Keratinocyte (primary cell): ENCODE data around the gene MPPED1.

Source experiments
- EZH2 ChIP-seq: IDR thresholded peaks from one replicate; pipeline ENCODE4 v1.6.1; 2012; ENCODE audit warnings: inconsistent platforms, mild to moderate bottlenecking, low read length, moderate library complexity
- TF ChIP-seq, protein P1 (sequence below), 3 experiments: IDR thresholded peaks in 1 of 3; conservative IDR thresholded peaks in 1 of 3; optimal IDR thresholded peaks in 1 of 3; 2 replicates in 2 of 3; 3 replicates in 1 of 3; pipeline versions ENCODE3 to v1.5.1; 2011; ENCODE audit warnings: low read length in 3 of 3, mild to moderate bottlenecking in 3 of 3, moderate library complexity in 2 of 3, control low read depth in 1 of 3, inconsistent platforms in 1 of 3; ENCODE audit not compliant: insufficient read depth in 2 of 3; ENCODE audit errors: extremely low read depth in 1 of 3

DNA sequence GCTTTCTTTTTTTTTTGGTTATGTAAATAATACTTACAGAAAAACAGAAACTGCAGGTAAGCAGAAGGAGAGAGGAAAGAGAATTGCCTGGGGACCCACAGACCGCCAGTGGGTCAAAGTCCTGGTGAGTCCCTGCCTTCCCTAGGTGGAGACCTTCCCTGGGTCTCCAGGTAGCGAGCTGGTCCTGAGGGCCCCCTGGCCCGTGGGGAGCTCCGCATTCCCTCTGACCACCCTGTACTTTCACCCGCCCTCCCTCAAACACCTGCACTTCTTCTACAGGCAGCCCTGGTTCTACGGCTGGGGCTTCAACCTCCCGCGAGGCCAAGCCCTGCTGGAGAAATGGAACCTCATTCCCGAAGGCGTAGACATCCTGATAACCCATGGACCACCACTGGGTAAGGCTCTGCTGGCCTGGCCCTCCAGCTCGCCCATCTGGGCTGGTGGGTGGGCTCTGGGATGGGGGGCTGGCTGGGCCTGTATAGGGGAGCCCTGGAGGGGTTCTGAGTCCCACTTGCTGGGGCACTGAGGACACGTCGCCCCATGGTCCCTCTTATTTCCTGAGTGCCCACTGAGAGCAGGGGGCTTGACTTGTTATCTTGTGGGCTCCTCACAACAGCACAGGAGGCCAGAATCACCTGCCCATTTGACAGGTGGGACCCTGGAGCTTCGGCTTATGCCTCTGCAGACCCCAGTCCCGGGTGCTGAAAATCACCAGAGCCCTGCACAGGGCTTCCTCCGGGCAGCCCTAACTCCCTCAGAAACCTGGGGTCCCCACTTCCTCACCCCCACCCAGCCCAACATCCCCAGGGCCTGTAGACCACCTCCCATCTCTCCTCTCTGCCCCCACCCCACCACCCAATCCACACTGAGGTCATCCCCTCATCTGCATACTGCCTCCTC is 86.4 kb downstream of the MPPED1 start:
- TF ChIP-seq, protein P1, sequence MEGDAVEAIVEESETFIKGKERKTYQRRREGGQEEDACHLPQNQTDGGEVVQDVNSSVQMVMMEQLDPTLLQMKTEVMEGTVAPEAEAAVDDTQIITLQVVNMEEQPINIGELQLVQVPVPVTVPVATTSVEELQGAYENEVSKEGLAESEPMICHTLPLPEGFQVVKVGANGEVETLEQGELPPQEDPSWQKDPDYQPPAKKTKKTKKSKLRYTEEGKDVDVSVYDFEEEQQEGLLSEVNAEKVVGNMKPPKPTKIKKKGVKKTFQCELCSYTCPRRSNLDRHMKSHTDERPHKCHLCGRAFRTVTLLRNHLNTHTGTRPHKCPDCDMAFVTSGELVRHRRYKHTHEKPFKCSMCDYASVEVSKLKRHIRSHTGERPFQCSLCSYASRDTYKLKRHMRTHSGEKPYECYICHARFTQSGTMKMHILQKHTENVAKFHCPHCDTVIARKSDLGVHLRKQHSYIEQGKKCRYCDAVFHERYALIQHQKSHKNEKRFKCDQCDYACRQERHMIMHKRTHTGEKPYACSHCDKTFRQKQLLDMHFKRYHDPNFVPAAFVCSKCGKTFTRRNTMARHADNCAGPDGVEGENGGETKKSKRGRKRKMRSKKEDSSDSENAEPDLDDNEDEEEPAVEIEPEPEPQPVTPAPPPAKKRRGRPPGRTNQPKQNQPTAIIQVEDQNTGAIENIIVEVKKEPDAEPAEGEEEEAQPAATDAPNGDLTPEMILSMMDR (optimal IDR thresholded peaks at IDR 0.05 in 1 of 3, IDR thresholded peaks at IDR 0.05 in 1 of 3, conservative IDR thresholded peaks at IDR 0.05 in 1 of 3; ENCODE audit: extremely low read depth in 1 of 3, insufficient read depth in 2 of 3, low read length in 3 of 3), result no peak
- TF ChIP-seq EZH2, result no peak
